ENCODE data around the gene WIPF2. TPM values are rescaled to one million over a fixed set of nuclear protein-coding genes. Genes with fewer than 3 reads are reported as not detected.
A peak's percentile ranks its signal among the peaks of the same experiment; 100 is the strongest.

WIPF2 gene
- total and polyA plus RNA-seq, 8 donors, result 29.0 to 35.8 (median 32.1) TPM

DNA sequence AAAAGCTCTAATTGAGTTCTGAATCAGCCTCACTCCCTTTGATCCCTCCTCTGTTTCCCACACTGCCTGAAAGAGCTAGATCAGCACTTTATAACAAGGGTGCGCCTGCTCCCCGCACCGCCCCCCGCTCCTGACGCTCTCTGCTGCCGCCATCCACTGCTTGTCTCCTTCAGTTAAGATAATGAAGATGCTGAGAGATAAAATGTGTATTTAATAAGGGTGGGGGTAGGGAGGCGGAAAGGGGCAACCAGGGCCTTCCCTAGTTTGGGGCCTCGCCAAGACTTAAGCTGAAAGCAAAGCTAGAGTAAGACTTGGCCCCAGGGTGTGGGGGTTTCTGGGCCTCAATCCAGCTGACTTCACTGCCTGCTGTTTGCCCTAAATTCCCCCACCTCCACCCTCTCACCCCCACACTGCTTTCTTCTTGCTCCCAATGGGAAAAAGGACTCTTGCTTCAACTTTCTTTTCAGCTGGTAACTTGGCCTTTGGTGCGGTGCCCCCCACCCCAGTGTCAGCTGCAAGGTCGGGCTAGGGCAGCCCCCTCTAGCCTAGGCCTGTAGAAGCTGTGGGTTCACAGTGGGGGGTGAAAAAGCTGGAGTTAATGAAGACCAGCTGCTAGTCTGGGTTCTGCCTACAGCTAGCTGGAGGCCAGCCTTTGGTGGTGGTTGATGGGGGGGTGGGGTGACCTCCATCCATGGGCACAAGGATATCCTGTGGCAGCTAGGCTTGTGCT, 88.1 kb downstream of the WIPF2 start:
- DNase-seq (peak in 2 of 4 donors; percentile 86 to 92), ATAC-seq (peak; percentile 2)
- Histone ChIP-seq H3K4me1 (peaks cover 70 to 80% of the 10 kb centered on the region in 2 donors), H3K27ac (peak overlapping the region; percentile 76 to 80), H3K4me3 (no peak overlapping the region), H3K36me3 (no peaks in the 10 kb centered on the region), H3K27me3 (no peaks in the 10 kb centered on the region), H3K9me3 (no peaks in the 10 kb centered on the region)
- TF ChIP-seq, protein P1, sequence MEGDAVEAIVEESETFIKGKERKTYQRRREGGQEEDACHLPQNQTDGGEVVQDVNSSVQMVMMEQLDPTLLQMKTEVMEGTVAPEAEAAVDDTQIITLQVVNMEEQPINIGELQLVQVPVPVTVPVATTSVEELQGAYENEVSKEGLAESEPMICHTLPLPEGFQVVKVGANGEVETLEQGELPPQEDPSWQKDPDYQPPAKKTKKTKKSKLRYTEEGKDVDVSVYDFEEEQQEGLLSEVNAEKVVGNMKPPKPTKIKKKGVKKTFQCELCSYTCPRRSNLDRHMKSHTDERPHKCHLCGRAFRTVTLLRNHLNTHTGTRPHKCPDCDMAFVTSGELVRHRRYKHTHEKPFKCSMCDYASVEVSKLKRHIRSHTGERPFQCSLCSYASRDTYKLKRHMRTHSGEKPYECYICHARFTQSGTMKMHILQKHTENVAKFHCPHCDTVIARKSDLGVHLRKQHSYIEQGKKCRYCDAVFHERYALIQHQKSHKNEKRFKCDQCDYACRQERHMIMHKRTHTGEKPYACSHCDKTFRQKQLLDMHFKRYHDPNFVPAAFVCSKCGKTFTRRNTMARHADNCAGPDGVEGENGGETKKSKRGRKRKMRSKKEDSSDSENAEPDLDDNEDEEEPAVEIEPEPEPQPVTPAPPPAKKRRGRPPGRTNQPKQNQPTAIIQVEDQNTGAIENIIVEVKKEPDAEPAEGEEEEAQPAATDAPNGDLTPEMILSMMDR (IDR thresholded peaks at IDR 0.05), result no peak
- intact Hi-C loops (cut with DNase I), result loop anchor here (5.0 to 10.0 kb wide), 2 partner anchors 45 to 48 kb away; no protein-coding TSS in a partner anchor

DNA sequence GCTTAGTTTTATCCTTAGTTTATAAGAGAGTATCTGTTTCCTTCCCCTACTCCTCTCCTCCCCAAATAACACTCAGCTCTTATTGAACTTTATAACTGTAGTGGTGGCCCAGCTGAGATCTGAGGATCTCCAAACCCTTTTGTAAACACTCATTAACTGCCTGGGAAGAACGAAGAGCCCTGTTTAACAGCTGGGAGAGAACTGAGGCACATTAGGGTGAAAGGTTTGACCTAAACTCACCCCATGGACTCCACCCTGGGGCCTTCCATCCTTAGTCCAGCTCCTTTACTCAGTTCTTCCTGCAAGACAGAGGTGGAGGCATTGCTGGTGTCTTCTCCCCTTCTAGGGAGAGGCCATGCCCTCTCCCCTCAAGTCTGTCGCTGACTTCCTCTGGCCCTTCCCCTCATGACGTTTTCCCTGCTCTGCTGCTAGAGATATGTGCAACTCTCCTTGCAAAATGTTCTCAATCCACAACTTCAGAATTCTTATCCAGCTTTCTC, 88.7 kb downstream of the WIPF2 start:
- Histone ChIP-seq H3K9me3 (no peaks in the 10 kb centered on the region), H3K4me3 (no peak overlapping the region), H3K36me3 (no peaks in the 10 kb centered on the region), H3K27ac (peak overlapping the region; percentile 76 to 80), H3K27me3 (no peaks in the 10 kb centered on the region), H3K4me1 (peaks cover 77 to 85% of the 10 kb centered on the region in 2 donors)
- DNase-seq (peak in 1 of 4 donors; percentile 59), ATAC-seq (peak; percentile 7)
- intact Hi-C loops (cut with DNase I), result loop anchor here (5.0 to 10.0 kb wide), 2 partner anchors 45 to 47 kb away; no protein-coding TSS in a partner anchor
- TF ChIP-seq, protein P1 (IDR thresholded peaks at IDR 0.05), result no peak

DNA sequence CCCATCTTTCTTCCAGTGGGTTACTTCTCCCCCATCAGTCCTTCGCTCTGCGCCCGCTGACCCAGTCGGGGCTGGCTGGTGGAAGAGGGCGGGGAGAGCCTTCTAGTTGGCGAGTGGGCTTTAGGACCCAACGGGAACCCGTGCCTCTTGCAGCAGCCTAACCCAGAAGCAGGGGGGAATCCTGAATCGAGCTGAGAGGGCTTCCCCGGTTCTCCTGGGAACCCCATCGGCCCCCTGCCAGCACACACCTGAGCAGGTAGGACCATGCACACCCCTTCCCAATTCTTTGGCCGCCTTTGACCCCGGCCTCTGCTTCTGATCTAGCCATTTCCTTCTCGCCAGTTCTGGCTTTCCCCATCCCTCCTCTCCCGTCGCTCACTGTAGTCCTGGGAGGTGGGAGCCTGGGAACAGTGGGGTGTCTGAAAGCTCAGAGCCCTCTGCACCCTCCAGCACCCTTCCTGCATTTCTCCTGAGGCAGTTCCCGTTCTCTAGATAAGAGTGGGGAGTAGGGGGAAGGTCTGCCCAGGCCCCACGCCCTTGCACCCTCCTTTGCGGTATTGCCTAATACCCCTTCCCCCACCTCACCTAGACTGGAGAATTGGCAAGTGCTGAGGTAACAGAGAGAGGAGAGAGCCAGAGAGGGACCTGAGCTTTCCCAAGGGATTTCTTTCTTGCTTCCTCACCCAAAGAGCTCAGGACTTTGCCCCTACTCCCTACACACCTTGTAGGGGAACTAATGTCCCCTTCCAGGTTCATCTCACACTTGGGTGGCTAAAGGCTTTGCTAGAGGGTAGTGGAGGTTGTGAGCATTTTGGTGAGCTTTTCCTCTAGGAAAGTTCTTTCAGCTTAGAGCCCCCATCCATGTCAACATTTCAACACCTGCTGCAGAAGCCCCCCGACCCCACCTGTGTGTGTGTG, 90.2 kb downstream of the WIPF2 start, which contains the start of gene RARA:
TSS of gene RARA (plus strand) at position 150 of the 918 bp plus-strand sequence. CDS start 22,039 bp downstream, outside the sequence.
- peak within 1 kb of the TSS; percentile 76 to 80 for H3K27ac ChIP-seq
- DNase-seq (peak in 2 of 4 donors; percentile 74 to 83), ATAC-seq (peak; percentile 68)
- TF ChIP-seq, protein P1 (IDR thresholded peaks at IDR 0.05), result no peak
- peaks cover 74 to 85% of the 10 kb centered on the region in 2 donors for H3K4me1 ChIP-seq
- H3K9me3 ChIP-seq, result no peaks in the 10 kb centered on the region
- H3K36me3 ChIP-seq, result no peaks in the 10 kb centered on the region
- intact Hi-C loops (cut with DNase I), result loop anchor here (5.0 to 10.0 kb wide), 2 partner anchors 43 to 46 kb away; no protein-coding TSS in a partner anchor
- no peaks in the 10 kb centered on the region for H3K27me3 ChIP-seq
- peak within 1 kb of the TSS; percentile 45 to 57 for H3K4me3 ChIP-seq

DNA sequence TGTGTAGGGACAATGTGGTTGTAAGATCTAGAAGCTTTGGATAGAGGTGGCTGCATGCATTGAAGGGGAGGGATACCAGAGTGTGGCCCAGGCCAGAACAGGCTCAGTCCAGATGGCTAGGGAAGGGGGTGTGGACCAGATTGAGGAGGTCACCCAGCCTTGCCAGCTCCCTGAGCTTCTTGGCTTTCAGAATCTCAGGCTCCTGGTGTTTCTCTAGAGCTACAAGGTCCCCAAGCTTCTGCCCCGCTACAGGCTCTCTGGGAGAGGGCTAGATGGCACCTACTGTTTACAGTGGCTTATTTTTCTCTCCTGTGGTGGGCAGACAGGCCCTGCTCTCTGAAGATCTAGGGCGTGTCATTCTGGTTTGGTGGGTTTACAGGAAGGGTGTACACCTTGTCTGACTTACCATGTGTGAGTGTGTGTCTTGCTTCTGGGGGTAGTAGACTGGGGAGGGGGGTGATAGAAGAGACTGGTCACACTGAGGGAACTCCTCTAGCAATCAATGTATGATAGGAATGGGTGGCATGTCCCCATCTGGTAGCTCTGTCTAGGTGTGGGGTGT, 90.9 kb downstream of the WIPF2 start:
- ATAC-seq, result peak; percentile 38
- Histone ChIP-seq H3K4me1 (peaks cover 79 to 91% of the 10 kb centered on the region in 2 donors), H3K4me3 (peak overlapping the region in 1 of 2 donors; percentile 45), H3K27ac (peak overlapping the region; percentile 65 to 71), H3K36me3 (no peaks in the 10 kb centered on the region), H3K27me3 (no peaks in the 10 kb centered on the region), H3K9me3 (no peaks in the 10 kb centered on the region)
- TF ChIP-seq, protein P1 (IDR thresholded peaks at IDR 0.05), result no peak
- DNase-seq, result peak in 2 of 4 donors; percentile 31 to 38
- intact Hi-C loops (cut with DNase I), result loop anchor here (5.0 to 10.0 kb wide), 2 partner anchors 42 to 45 kb away; no protein-coding TSS in a partner anchor

All from left lung (tissue), 10 donors.